GM12878 (cell line): Measurements from ENCODE around the gene NPS.

Source experiments
- CEBPB ChIP-seq, 2 experiments: fragments of 150-350 bp in 1 of 2; IDR thresholded peaks; 2 replicates each; pipeline ENCODE4 v1.6.1; 2012 to 2014; ENCODE audit warnings: low read depth in 2 of 2, low read length in 2 of 2, borderline replicate concordance in 1 of 2, inconsistent platforms in 1 of 2
- CREB1 ChIP-seq: IDR thresholded peaks from 2 replicates; pipeline ENCODE4 v1.6.1; 2012; ENCODE audit warnings: low read depth, mild to moderate bottlenecking, inconsistent platforms
- CTCF ChIP-seq, 3 experiments: IDR thresholded peaks in 2 of 3; conservative IDR thresholded peaks in 1 of 3; 2 replicates each; pipeline ENCODE4 v1.5.1; 2011; ENCODE audit warnings: low read depth in 3 of 3, low read length in 3 of 3, mild to moderate bottlenecking in 3 of 3, control low read depth in 2 of 3, moderate library complexity in 2 of 3, inconsistent platforms in 1 of 3, mixed read lengths in 1 of 3; ENCODE audit not compliant: control insufficient read depth in 2 of 3, insufficient read depth in 1 of 3; ENCODE audit errors: extremely low read depth in 1 of 3
- EP300 ChIP-seq, 2 experiments: fragments of 150-350 bp in 1 of 2; IDR thresholded peaks; 2 replicates each; pipeline ENCODE4 v1.6.1; 2011 to 2012; ENCODE audit warnings: low read depth in 2 of 2, low read length in 2 of 2, borderline replicate concordance in 1 of 2, improper control_type of control experiment in 1 of 2, inconsistent platforms in 1 of 2; ENCODE audit not compliant: control insufficient read depth in 1 of 2
- POLR2A ChIP-seq: IDR thresholded peaks from 2 replicates; pipeline ENCODE4 v1.6.1; 2011; ENCODE audit warnings: low read depth, mild to moderate bottlenecking, low read length
- POLR2AphosphoS5 ChIP-seq: IDR thresholded peaks from 2 replicates; pipeline ENCODE4 v1.6.1; 2011; ENCODE audit warnings: mild to moderate bottlenecking, low read length, inconsistent platforms
- SRF ChIP-seq, 2 experiments: IDR thresholded peaks; 2 replicates each; pipeline ENCODE4 v1.6.1; 2011; ENCODE audit warnings: low read depth in 2 of 2, low read length in 2 of 2, mild to moderate bottlenecking in 1 of 2, moderate library complexity in 1 of 2

GRCh38 chr10:127524229-127524628 is 24.9 kb upstream of the NPS start:
- no peak for TF ChIP-seq SRF (IDR thresholded peaks at IDR 0.05; ENCODE audit: low read depth in 2 of 2, low read length in 2 of 2)
- no peak for TF ChIP-seq POLR2A
- TF ChIP-seq CEBPB (IDR thresholded peaks at IDR 0.05; ENCODE audit: borderline replicate concordance in 1 of 2, low read depth in 2 of 2, low read length in 2 of 2), result no peak
- TF ChIP-seq CTCF (IDR thresholded peaks at IDR 0.05 in 2 of 3, conservative IDR thresholded peaks at IDR 0.05 in 1 of 3; ENCODE audit: control insufficient read depth in 2 of 3, extremely low read depth in 1 of 3, insufficient read depth in 1 of 3, low read depth in 3 of 3, low read length in 3 of 3), result 0 out of 6 replicates have a peak, but pooled peaks of 1 of the 3 experiments have one; percentile 6
- no peak for TF ChIP-seq POLR2AphosphoS5
- no peak for TF ChIP-seq CREB1
- no peak for TF ChIP-seq EP300 (IDR thresholded peaks at IDR 0.05; ENCODE audit: borderline replicate concordance in 1 of 2, control insufficient read depth in 1 of 2, low read depth in 2 of 2, low read length in 2 of 2)
